Left kidney (tissue), 2 donors: ENCODE measurements around the gene BMPR1B. TPM values are rescaled to one million over a fixed set of nuclear protein-coding genes. Genes with fewer than 3 reads are reported as not detected.
"Not testable (repeated sequence)": the region's sequence is repeated elsewhere in the genome, so short reads cannot be mapped to it uniquely, and the experiment has no call there.

Experiments used
- DNase-seq: peaks from one replicate; pipeline ENCODE4 v3.0.0-alpha.2; 2013
- polyA plus RNA-seq: library from polyadenylated mRNA; unstranded; fragments of 120-200 nt; gene quantifications from one replicate; pipeline ENCODE4 v1.2.1, GENCODE V29; 2013; ENCODE audit not compliant: insufficient read length

BMPR1B gene
- polyA plus RNA-seq, 1 donor = 22.7 TPM

DNA sequence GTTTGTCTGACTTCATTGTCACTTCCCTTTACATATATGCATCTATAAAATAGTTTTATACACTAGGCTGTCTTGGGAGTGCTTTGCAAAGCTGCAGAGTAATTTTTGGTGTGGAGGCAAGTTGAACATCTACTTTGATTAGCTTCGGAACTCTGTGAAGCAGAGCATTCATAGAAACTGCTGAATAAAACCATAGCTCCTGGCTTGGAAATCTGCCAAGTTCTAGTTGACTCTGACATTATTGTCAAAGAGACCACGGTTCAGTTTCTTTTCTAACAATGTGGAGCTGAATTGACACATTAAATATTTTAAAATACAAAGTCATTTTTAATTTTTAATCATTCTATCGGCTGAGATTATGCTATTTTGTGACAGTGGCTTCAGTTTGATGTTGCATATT, 335.0 kb downstream of the BMPR1B start:
- no peak for DNase-seq

DNA sequence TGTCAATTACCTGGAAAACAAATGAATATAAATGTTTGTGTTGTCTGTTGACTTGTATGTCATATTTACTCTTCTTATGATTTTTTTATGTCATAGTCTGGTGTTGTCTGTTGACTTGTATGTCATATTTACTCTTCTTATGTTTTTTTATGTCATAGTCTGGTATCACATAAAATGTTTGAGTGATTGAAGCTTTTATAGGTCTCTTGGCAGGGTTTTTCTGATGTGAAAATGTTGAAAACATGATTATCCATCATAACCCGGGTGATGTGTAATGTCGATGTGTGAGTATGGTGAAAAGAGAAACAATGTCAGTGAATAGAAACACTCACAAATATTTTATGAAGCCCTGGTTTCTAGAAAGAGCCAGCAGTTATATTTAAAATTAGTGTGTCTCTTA, 335.7 kb downstream of the BMPR1B start:
- DNase-seq = no peak

DNA sequence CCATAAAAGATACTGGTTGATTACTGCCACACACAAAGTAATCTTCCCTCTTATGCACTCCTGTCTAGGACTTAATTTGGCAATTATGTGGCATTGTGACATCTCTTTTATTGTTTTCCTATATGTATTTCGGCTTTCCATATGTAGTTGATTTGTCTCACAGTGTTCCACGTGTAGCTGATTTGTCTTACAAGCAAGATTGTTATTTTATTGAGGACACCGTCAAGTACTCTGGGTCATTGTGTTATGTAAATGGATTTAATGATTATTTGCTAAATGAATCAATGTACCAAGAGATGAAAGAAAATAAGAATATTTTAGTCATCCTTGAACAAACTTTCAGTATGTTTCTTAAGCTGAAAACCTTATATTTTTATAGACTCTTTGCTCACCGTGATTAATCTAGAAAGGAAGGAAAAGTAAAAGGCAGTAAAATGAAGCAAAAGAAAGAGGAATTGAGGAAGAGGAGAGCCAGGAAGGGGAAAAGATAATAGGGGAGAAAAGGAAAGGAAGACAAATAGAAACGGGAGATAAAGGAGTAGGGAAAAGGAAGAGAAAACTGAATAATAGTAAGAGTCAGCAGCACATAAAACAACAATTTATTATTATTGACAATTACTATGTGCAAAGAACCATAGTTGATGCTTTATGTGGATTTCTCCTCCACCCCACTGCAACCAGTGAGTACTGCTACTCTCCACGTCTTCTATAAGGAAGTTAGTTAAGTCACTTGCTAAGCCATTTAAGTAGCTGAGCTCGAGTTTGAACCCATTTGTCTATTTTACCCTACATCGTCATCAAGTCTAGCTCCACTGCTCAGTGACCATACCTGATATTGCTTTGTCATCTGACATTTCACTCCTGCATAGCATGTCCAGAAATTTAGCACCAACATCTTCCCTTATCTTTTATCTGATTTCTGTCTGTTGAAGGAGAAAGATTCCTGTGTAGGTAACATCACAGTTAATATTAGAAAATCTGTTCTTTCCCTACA, 336.5 kb downstream of the BMPR1B start:
- no peak for DNase-seq

DNA sequence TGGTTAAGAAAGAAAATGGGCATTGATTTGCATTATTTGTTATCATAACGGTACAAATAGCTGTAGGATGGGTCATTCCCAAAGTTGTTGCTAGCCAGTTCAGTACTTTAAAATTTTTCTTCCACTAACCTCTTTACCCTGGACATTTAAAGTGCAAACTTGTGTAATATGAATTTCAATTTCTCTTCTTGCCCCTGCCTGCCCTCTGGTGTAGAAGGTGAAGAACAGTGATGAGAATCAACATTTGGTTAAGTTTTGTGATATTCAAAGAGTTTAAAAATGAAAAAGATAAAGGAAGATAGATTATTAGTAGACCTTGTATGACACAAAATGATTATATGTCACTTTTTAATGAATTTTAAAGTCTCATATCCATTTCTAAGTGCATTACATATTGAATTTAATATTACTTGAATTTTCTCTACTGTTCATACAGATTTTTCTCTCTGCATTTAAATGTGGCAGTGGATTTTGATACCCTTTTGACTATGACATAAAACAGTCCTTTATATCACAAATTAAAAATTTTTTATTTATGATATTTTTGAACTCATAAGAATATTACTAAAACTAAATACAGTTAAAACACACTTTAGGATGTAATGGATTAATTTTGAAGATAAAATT, 337.7 kb downstream of the BMPR1B start:
- peak; percentile 34 for DNase-seq

DNA sequence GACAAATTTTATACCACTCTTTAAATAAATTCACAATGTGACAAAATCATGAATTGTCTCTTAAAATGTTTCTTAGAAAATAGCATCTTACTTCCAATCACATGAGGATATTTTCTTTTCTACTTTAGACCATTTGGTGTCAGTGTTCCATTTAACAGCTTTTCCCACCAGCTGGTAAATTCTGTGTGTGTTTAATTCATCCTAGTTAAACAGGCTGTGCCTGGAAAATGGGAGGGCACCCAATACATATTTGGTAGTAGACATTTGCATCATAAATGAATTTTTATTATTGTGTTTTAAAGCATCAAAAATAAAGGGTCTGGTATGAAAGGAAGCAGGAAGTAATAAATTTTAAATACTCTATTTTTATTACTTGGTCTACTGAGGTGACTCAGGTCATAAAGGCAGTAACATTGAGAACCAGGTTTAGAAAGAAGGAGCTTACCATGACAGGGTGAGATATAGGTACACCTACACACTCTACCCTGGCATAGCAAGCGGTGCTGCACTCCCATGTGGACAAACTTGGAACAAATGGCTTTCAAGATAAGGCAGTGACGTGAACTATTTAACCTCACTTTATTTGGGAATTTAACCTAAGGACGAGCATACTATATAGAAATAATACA, 344.5 kb downstream of the BMPR1B start:
- no peak for DNase-seq

DNA sequence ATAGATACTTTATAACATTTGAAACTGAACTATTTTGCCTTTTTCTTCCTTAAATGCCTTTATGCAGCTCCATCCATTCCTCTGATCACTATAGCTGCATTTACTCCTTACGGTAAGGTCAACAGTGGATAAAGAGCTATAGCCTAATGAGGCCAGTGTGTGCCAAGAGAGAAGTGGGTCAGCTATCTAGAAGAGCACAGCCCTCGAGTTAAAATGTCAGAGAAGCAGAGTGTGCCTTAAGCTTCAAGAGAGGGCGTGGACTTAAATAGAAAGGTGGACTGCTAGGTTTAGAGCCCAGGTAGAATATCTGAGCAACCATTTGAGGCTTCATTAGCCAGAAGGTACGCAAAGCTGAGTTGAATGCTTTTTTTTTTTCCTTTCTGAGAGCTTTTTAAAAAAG, 347.4 kb downstream of the BMPR1B start:
- DNase-seq = no peak

DNA sequence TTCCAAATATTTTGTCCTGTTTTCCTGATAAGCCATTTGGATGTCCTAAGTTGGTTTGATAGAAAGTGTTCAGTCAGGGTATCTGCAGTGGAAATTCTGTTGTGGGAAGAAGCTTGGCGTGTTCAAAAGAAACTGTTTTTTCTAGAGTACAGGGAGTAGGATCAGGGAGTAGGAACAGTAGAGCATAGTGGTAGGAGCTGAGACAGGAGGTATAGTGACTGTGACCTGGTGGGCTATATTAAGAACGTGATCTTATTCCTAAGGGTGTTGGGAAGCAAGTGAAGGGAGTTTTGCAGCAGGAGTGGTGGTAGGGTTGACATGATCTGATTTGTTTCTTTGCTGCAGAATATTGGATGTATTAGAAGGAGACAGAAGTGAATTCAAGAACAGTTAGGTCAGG, 348.2 kb downstream of the BMPR1B start:
- DNase-seq = no peak

DNA sequence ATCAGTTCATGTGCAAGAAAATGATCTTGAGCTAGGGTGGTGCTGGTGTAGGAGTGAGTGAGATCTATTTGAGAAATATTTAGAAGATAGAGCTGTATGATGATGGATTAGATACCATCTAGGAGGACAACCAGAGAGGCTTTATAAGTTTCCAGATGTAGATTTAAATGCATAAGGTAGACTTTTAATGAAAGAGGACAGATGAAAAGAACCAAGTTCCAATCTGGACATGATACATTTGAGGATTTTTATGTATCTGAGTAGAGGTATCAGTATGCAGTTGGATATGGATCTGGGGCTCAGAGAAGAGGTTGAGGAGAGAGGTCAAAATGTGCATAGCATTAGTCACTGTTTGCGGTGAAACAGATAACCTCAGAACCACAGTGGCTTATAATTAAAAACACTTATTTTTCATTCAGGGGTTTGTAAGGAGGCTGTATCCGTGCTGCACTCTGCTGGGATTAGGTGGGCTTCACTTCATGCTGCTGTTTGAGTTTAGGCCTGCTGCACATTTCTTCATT, 348.7 kb downstream of the BMPR1B start:
- no peak for DNase-seq

DNA sequence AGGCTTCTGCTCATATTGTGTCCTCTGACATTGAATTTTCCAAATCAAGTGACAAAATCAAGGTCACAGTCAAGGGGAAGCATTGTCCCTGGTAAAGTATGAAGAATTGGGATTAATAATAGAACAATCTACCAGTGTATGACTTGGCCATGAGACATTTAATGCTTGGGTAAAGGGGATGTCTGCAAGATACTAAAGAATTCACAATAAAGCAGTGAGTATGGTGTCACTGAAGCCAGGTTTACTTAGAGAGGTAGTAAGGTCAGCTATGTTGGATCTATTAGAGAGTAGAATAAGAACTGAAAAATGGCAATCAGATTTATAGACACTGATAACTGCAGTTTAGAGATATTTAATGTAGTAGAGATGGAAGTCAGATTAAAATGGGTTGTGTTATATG, 349.2 kb downstream of the BMPR1B start:
- DNase-seq = no peak

DNA sequence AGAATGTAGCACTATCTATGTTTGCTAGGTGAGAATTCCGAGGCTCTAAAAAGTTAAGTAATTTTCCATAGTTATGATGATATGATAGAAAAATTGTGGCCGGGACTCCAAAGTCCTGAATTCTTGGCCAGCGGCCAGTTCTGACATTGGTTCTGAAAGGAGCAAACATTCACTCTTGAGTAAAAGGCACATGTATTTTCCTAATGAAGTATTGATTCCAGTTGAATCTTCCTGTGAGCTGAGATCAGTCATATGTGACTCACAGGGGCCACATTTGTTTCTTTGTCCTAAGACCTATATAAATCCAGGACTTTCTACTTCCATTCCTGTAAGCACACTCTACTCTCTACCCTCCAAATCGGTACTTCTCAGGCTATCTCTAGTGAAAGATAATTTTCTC, 349.9 kb downstream of the BMPR1B start:
- DNase-seq = no peak

DNA sequence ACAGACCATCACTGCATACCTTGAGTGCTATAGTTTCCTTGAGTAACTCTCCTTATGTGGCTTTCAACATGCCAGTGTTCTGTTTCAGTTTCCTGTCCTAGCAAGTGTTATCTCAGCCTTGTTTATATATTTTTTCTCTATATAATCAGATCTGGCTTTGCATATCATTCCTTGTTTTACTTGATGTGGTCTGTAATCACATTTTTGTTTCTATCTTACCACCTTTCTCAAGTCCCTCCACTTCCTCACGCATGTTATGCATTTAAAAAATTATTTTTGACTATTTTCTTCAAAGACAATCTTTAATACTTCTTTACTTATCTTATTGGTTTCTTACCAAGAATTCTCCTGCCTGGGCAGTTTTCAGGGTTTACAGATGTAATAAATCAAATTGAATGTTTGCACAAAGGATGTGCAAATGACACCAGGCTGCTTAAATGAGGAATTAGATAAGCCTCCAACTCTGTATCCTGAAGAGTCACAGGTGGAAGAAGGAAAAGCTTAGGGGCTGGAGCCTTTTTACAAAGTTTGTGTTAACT, 351.2 kb downstream of the BMPR1B start:
- no peak for DNase-seq

DNA sequence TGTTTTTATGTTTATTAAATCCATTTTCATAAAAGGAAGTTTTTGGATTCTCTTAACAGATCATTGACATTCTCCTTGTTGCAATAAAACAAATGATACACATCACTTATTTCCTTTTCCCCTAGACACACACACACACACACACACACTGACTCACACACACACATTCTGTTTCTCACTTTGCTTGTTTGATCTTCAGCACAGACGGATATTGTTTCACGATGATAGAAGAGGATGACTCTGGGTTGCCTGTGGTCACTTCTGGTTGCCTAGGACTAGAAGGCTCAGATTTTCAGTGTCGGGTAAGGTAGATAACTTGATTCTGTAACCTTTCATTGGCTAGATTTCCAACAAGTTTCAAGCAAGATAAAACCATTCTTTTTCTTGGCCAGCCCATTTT, 356.8 kb downstream of the BMPR1B start:
- DNase-seq = no peak

DNA sequence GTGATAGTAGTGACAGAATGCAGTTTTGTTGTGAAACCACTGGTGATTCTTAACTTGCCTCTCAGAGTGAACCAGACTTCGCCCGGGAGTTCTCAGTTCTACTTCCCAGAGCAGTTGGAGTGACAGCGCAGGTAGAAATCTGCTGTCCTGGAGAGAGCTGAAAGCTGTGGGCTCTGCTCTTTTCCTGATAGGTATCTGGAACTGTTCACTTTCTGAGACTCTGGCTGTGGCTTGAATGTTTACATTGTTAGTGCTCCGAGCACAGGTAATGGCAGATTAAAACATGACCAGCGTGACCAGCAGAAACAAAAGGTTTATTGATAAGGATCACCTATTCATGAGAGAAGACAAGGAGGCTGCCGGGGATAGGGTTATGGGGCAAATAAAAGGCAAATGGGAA, 360.7 kb downstream of the BMPR1B start:
- DNase-seq = no peak

DNA sequence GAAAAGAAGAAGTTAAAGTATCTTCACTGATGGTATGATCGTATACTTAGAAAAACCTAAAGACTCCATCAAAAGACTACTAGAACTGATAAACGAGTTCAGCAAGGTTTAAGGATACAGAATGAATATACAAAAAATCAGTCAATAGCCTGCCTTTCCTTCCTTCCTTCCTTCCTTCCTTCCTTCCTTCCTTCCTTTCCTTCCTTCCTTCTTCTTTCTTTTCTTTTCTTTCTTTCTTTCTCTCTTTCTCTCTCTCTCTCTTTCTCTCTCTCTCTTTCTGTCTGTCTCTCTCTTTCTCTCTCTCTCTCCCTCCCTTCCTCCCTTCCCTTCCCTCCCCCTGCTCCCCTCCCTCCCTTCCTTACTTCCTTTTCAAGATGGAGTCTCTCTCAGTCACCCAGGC, 362.7 kb downstream of the BMPR1B start:
- DNase-seq = no peak

DNA sequence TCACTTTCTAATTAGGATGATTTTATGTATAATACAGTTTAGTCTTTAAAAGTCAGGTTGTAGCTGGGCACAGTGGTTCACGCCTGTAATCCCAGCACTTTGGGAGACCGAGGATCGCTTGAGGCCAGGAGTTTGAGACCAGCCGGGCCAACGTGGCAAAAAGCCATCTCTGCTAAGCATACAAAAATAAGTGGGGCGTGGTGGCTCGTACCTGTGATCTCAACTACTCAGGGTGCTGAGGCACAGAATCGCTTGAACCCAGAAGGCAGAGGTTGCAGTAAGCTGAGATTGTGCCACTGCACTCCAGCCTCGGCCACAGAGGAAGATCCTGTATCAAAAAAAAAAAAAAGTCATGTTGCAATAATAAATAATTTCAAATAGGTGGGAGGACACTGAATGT, 364.2 kb downstream of the BMPR1B start:
- DNase-seq = no peak

DNA sequence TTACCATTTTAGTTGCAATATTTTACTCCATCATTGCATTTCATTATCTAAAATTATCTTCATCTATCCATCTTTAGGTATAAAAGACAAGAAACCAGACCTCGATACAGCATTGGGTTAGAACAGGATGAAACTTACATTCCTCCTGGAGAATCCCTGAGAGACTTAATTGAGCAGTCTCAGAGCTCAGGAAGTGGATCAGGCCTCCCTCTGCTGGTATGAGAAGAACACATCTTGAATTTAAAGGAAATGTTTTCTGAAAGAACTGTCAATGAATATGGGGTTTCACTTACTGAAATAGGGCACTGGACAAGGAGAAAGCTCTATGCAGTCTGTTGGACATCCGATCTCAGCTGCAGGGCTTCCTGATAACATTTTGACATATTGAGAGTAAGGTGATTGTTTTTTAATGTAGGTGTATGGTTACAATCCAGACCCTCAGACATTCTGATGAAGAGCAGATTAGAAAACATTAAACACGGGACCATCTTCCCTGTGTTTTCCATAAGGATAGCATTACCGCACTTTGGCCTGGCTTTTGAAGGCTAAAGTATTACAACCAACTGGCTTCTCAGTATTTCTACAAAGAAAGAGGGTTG, 367.2 kb downstream of the BMPR1B start:
- DNase-seq = peak; percentile 65

DNA sequence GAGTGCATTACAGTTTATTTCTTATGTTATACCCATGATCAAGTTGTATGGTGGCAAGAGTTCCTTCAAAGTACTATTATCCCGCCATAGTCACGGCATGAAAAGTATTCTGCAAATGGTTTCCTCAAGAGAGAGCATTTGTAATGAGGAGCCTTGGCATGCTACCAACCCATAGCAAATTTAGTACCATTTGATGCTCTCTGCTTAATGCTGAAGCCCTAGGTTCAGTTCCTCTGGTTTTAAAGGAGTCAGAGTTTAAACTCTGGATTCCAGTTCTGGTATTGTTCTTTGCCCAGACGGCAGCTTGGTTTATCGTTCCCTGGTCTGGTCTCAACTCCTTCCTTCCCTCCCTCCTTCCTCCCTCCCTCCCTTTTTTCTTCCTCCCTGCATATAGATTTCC, 371.3 kb downstream of the BMPR1B start:
- no peak for DNase-seq

DNA sequence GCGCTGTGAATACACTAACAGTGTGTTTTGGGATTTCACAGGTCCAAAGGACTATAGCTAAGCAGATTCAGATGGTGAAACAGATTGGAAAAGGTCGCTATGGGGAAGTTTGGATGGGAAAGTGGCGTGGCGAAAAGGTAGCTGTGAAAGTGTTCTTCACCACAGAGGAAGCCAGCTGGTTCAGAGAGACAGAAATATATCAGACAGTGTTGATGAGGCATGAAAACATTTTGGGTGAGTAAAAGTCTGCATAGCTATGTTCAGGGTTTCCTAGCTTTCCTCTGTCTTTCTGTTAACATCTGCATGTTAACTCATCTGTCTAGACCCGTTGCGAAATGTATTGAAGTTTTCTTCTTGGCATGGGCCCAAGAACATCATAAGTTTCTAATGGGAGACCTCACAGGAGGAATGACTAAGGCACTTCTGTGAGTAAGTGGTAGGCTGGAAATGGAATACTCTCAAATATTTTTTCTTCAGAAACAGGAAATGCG, 372.1 kb downstream of the BMPR1B start:
- no peak for DNase-seq

DNA sequence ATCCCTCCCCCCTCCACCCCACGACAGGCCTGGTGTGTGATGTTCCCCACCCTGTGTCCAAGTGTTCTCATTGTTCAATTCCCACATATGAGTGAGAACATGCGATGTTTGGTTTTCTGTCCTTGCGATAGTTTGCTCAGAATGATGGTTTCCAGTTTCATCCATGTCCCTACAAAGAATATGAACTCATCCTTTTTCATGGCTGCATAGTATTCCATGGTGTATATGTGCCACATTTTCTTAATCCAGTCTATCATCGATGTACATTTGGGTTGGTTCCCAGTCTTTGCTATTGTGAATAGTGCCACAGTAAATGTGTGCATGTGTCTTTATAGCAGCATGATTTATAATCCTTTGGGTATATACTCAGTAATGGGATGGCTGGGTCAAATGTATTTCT, 376.3 kb downstream of the BMPR1B start:
- DNase-seq = not testable (repeated sequence)

DNA sequence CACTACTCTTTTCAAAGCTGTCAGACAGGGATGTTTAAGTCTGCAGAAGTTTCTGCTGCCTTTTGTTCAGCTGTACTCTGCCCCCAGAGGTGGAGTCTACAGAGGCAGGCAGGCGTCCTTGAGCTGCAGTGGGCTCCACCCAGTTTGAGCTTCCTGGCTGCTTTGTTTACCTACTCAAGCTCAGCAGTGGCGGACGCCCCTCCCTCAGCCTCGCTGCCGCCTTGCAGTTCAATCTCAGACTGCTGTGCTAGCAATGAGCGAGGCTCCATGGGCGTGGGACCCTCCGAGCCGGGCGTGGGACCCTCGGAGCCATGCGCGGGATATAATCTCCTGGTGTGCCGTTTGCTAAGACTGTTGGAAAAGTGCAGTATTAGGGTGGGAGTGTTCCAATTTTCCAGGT, 381.7 kb downstream of the BMPR1B start:
- DNase-seq = not testable (repeated sequence)

DNA sequence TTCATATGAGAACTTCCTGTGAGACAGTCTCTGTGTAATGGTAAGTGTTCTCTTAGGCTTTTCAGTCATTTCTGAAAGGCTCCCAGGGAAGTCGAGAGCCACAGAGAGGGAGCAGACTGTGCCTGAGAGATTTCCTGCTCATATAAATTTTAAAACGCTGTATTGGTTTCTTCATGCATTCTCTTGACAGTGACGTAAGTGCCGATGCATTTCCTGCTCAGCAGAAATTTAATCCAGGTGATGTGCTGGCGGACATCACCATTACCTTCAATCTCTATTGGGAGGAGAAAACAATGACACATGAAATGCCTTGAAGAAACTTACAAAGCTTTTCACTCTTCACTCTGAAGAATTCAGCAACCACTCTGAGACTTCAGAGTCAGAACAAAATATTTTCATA, 383.6 kb downstream of the BMPR1B start:
- DNase-seq = no peak

DNA sequence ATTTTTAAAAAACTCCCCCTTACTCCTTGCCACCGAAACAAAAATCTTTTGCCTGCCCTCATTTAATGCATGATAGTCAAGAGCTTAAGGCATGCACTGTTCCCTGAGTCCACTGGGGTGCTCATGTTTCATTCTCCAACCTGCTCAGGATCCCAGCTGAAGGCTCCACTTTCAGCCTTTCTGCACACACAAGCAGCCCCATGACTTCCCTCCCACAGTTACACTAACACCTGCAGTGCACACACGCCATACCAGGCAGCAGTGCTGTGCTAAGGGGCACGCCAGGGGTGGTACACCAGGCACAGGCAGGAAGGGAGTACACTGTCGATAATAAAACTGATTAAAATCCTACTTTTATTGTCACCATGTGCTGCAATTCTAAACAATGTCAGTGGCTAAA, 385.2 kb downstream of the BMPR1B start:
- DNase-seq = no peak
